GM21576 (cell line): ENCODE results near the gene STRN.
"Not testable (repeated sequence)": the region's sequence is repeated elsewhere in the genome, so short reads cannot be mapped to it uniquely, and the experiment has no call there.

Source experiments
- ATAC-seq: cut with Tn5 transposase; IDR thresholded peaks from one replicate; pipeline ENCODE4 v1.9.1; 2021; ENCODE audit warnings: mild to moderate bottlenecking, moderate library complexity; ENCODE audit not compliant: unreplicated experiment

Gene STRN

GRCh38 chr2:36849265-36849664 is 117.1 kb downstream of the STRN start:
- ATAC-seq = no peak

GRCh38 chr2:36843838-36844237 is 122.5 kb downstream of the STRN start:
- ATAC-seq = no peak

- no peak for ATAC-seq
Observed at GRCh38 chr2:36839976-36840617, 126.2 kb downstream of the STRN start.

GRCh38 chr2:36834731-36835524 is 131.4 kb downstream of the STRN start:
- no peak for ATAC-seq

GRCh38 chr2:36834203-36834602 is 132.1 kb downstream of the STRN start:
- ATAC-seq = no peak

- no peak for ATAC-seq
Observed at GRCh38 chr2:36831185-36831584, 135.2 kb downstream of the STRN start.

- ATAC-seq = not testable (repeated sequence)
Observed at GRCh38 chr2:36824683-36825082, 141.7 kb downstream of the STRN start.

- ATAC-seq = no peak
Observed at GRCh38 chr2:36824273-36824672, 142.1 kb downstream of the STRN start.

GRCh38 chr2:36823862-36824261 is 142.5 kb downstream of the STRN start:
- ATAC-seq = no peak

- no peak for ATAC-seq
Observed at GRCh38 chr2:36820942-36821605, 145.3 kb downstream of the STRN start.

- no peak for ATAC-seq
Observed at GRCh38 chr2:36819095-36819711, 147.1 kb downstream of the STRN start.

GRCh38 chr2:36818542-36818941 is 147.8 kb downstream of the STRN start:
- no peak for ATAC-seq

- no peak for ATAC-seq
Observed at GRCh38 chr2:36812196-36812595, 154.1 kb downstream of the STRN start.

- no peak for ATAC-seq
Observed at GRCh38 chr2:36811071-36811470, 155.3 kb downstream of the STRN start.

GRCh38 chr2:36809069-36809445 is 157.3 kb downstream of the STRN start:
- ATAC-seq = no peak

- no peak for ATAC-seq
Observed at GRCh38 chr2:36808386-36809068, 157.8 kb downstream of the STRN start.

- no peak for ATAC-seq
Observed at GRCh38 chr2:36807223-36807886, 159.0 kb downstream of the STRN start.

- no peak for ATAC-seq
Observed at GRCh38 chr2:36805635-36806224, 160.6 kb downstream of the STRN start.

- no peak for ATAC-seq
Observed at GRCh38 chr2:36802952-36803351, 163.4 kb downstream of the STRN start.

GRCh38 chr2:36801088-36801487 is 165.2 kb downstream of the STRN start:
- ATAC-seq = no peak
